H1 (cell line): Measurements from ENCODE around the gene PRRG3. TPM values are rescaled to one million over a fixed set of nuclear protein-coding genes. Genes with fewer than 3 reads are reported as not detected.

Source experiments
- CTCF ChIA-PET: fragments of 300-600 bp; sonication (Branson Sonifier 250); formaldehyde crosslinking; loops from one replicate; lab custom pipeline; 2021; ENCODE audit not compliant: partially characterized antibody; lab: Charles Lee
- POLR2A ChIA-PET: fragments of 300-600 bp; sonication (Branson Sonifier 250); formaldehyde crosslinking; loops from one replicate; lab custom pipeline; 2021; ENCODE audit warnings: inconsistent platforms; ENCODE audit not compliant: partially characterized antibody; lab: Charles Lee
- DNase-seq, 2 experiments: peaks; one replicate each; pipeline versions ENCODE4 v3.0.0 to v3.0.0-alpha.2; 2010 to 2022; ENCODE audit warnings: low spot score in 2 of 2, low read depth in 1 of 2, mixed read lengths in 1 of 2
- FAIRE-seq: peaks from 2 replicates; lab custom pipeline; 2011; peaks lifted over from hg19 to GRCh38; lab: Jason Lieb, UNC
- H2AFZ ChIP-seq: 2 replicates; pipeline ENCODE4 v1.8.1; 2012; ENCODE audit warnings: low read length, inconsistent platforms
- H2AK5ac ChIP-seq: 2 replicates; pipeline ENCODE4 v1.6.1; 2013; ENCODE audit warnings: low read depth, low read length
- H2BK120ac ChIP-seq: replicated peaks from 2 replicates; pipeline ENCODE3; 2013; ENCODE audit warnings: low read depth, low read length, inconsistent platforms
- H2BK12ac ChIP-seq: 2 replicates; pipeline ENCODE4 v1.6.1; 2013; ENCODE audit warnings: low read depth, low read length
- H2BK15ac ChIP-seq: 2 replicates; pipeline ENCODE4 v1.6.1; 2013; ENCODE audit warnings: low read length
- H2BK20ac ChIP-seq: 2 replicates; pipeline ENCODE4 v1.6.1; 2013; ENCODE audit warnings: low read length
- H2BK5ac ChIP-seq: 2 replicates; pipeline ENCODE4 v1.6.1; 2013; ENCODE audit warnings: low read depth, low read length
- H3K14ac ChIP-seq: 2 replicates; pipeline ENCODE4 v1.6.1; 2013; ENCODE audit warnings: inconsistent platforms; ENCODE audit not compliant: insufficient read length
- H3K18ac ChIP-seq: 2 replicates; pipeline ENCODE4 v1.6.1; 2013; ENCODE audit warnings: low read length; ENCODE audit errors: extremely low read depth
- H3K23ac ChIP-seq: 2 replicates; pipeline ENCODE4 v1.6.1; 2013; ENCODE audit warnings: inconsistent platforms; ENCODE audit not compliant: insufficient read length
- H3K23me2 ChIP-seq: 2 replicates; pipeline ENCODE4 v1.6.1; 2013; ENCODE audit warnings: low read depth, low read length
- H3K27ac ChIP-seq: 2 replicates; pipeline ENCODE4 v1.6.1; 2011; ENCODE audit warnings: low read depth, low read length, inconsistent platforms
- H3K27me3 ChIP-seq, 4 experiments: replicated peaks in 1 of 4; 1 replicate in 1 of 4; 2 replicates in 3 of 4; pipeline versions ENCODE4 v1.6.1 to v1.8.1; 2011 to 2013; ENCODE audit warnings: low read length in 3 of 4, mild to moderate bottlenecking in 3 of 4, inconsistent platforms in 2 of 4, mixed read lengths in 2 of 4, moderate library complexity in 1 of 4; ENCODE audit not compliant: control insufficient read depth in 3 of 4, insufficient read depth in 3 of 4; ENCODE audit errors: extremely low read depth in 1 of 4
- H3K36me3 ChIP-seq, 4 experiments: 2 replicates each; pipeline versions ENCODE4 v1.6.1 to v1.8.1; 2011 to 2013; ENCODE audit warnings: mild to moderate bottlenecking in 4 of 4, low read length in 3 of 4, moderate library complexity in 2 of 4, control low read depth in 1 of 4, inconsistent platforms in 1 of 4; ENCODE audit not compliant: insufficient read depth in 4 of 4, control insufficient read depth in 2 of 4
- H3K4ac ChIP-seq: replicated peaks from 2 replicates; pipeline ENCODE3; 2013; ENCODE audit warnings: low read length, low read depth, mixed read lengths, inconsistent platforms; ENCODE audit not compliant: insufficient read length
- H3K4me1 ChIP-seq, 4 experiments: replicated peaks in 1 of 4; 1 replicate in 1 of 4; 2 replicates in 3 of 4; pipeline versions ENCODE4 v1.6.1 to v1.8.1; 2011 to 2013; ENCODE audit warnings: low read length in 3 of 4, inconsistent platforms in 2 of 4, mixed read lengths in 1 of 4; ENCODE audit not compliant: insufficient read depth in 4 of 4, control insufficient read depth in 3 of 4
- H3K4me2 ChIP-seq, 2 experiments: 2 replicates each; pipeline versions ENCODE4 v1.6.1 to v1.8.1; 2011 to 2013; ENCODE audit warnings: low read depth in 2 of 2, low read length in 2 of 2, control low read depth in 1 of 2, inconsistent platforms in 1 of 2, mild to moderate bottlenecking in 1 of 2; ENCODE audit not compliant: insufficient read depth in 1 of 2
- H3K4me3 ChIP-seq, 4 experiments: fragments of 200-600, 300-600 bp in 1 of 4; sonication (generic), shearing (Covaris generic), sonication (Bioruptor Twin) in 1 of 4; 2 replicates each; pipeline versions ENCODE4 v1.5.1 to v1.8.1; 2011 to 2016; ENCODE audit warnings: low read length in 4 of 4, low read depth in 3 of 4, control low read depth in 2 of 4, inconsistent platforms in 2 of 4, mild to moderate bottlenecking in 2 of 4, mixed read lengths in 1 of 4, moderate library complexity in 1 of 4; ENCODE audit not compliant: insufficient read depth in 2 of 4; ENCODE audit errors: extremely low read depth in 1 of 4
- H3K56ac ChIP-seq: replicated peaks from 2 replicates; pipeline ENCODE3; 2013; ENCODE audit warnings: low read depth, mild to moderate bottlenecking, mixed read lengths, low read length, inconsistent platforms; ENCODE audit not compliant: insufficient read length
- H3K79me1 ChIP-seq: 2 replicates; pipeline ENCODE4 v1.6.1; 2013; ENCODE audit warnings: low read depth, low read length, control low read depth
- H3K79me2 ChIP-seq, 2 experiments: 2 replicates each; pipeline versions ENCODE4 v1.6.1 to v1.8.1; 2012 to 2013; ENCODE audit warnings: low read length in 2 of 2, mild to moderate bottlenecking in 2 of 2, inconsistent platforms in 1 of 2; ENCODE audit not compliant: insufficient read depth in 2 of 2, control insufficient read depth in 1 of 2
- H3K9ac ChIP-seq, 4 experiments: replicated peaks in 1 of 4; 1 replicate in 1 of 4; 2 replicates in 3 of 4; pipeline versions ENCODE4 v1.6.1 to v1.8.1; 2011 to 2013; ENCODE audit warnings: low read depth in 3 of 4, low read length in 3 of 4, control low read depth in 2 of 4, mild to moderate bottlenecking in 2 of 4, moderate library complexity in 2 of 4, inconsistent platforms in 1 of 4; ENCODE audit errors: extremely low read depth in 1 of 4
- H3K9me3 ChIP-seq, 2 experiments: 2 replicates each; pipeline versions ENCODE4 v1.6.1 to v1.8.1; 2012 to 2013; ENCODE audit warnings: mild to moderate bottlenecking in 2 of 2, moderate library complexity in 2 of 2, control low read depth in 1 of 2, inconsistent platforms in 1 of 2, low read depth in 1 of 2, low read length in 1 of 2, mixed read lengths in 1 of 2; ENCODE audit not compliant: insufficient read depth in 2 of 2
- H4K20me1 ChIP-seq, 2 experiments: replicated peaks in 1 of 2; 2 replicates each; pipeline versions ENCODE3 to v1.8.1; 2011 to 2013; ENCODE audit warnings: inconsistent platforms in 2 of 2, low read length in 2 of 2, mild to moderate bottlenecking in 1 of 2; ENCODE audit not compliant: insufficient read depth in 2 of 2, control insufficient read depth in 1 of 2
- H4K5ac ChIP-seq: 2 replicates; pipeline ENCODE4 v1.6.1; 2013; ENCODE audit warnings: low read length, low read depth, mixed read lengths, inconsistent platforms; ENCODE audit not compliant: insufficient read length
- H4K8ac ChIP-seq: 2 replicates; pipeline ENCODE4 v1.8.0; 2013; ENCODE audit warnings: mild to moderate bottlenecking, moderate library complexity, low read length, inconsistent platforms; ENCODE audit not compliant: insufficient read depth; ENCODE audit errors: extremely low read depth
- H4K91ac ChIP-seq: replicated peaks from 2 replicates; pipeline ENCODE3; 2013; ENCODE audit warnings: low read length, mixed read lengths, inconsistent platforms; ENCODE audit not compliant: insufficient read length
- RAD21 ChIP-seq, 2 experiments: IDR thresholded peaks in 1 of 2; conservative IDR thresholded peaks in 1 of 2; 2 replicates each; pipeline ENCODE4 v1.6.1; 2011; ENCODE audit warnings: low read depth in 2 of 2, low read length in 2 of 2, improper control_type of control experiment in 1 of 2, inconsistent platforms in 1 of 2, mild to moderate bottlenecking in 1 of 2, moderate library complexity in 1 of 2
- TBP ChIP-seq: IDR thresholded peaks from 2 replicates; pipeline ENCODE4 v1.6.1; 2011; ENCODE audit warnings: low read depth, low read length, improper control_type of control experiment
- ZNF274 ChIP-seq: IDR thresholded peaks from 2 replicates; pipeline ENCODE4 v1.7.0; 2012; ENCODE audit warnings: low read length, borderline replicate concordance; ENCODE audit errors: extremely low read depth
- WGBS, 2 experiments: shearing (Covaris generic) in 1 of 2; methylation state at CpG; one replicate each; pipeline versions ENCODE4 v1.1.6 to v1.1.7; 2013 to 2015; ENCODE audit warnings: low lambda C conversion rate in 2 of 2, mixed read lengths in 2 of 2, inconsistent platforms in 1 of 2, low coverage in 1 of 2, missing lambda C conversion rate in 1 of 2; ENCODE audit not compliant: insufficient replicate concordance in 2 of 2, insufficient coverage in 1 of 2, insufficient read length in 1 of 2; ENCODE audit errors: extremely low coverage in 1 of 2, missing lambda C conversion rate in 1 of 2; 5-methylcytosine and 5-hydroxymethylcytosine counted together
- polyA plus RNA-seq, 7 experiments: library from polyadenylated mRNA; depleted of rRNA in 3 of 7; stranded (reverse) in 5 of 7; unstranded in 2 of 7; fragments of >200 nt in 5 of 7; fragments of 200-250 nt in 2 of 7; gene quantifications; 1 replicate in 5 of 7; 2 replicates in 1 of 7; 4 replicates in 1 of 7; pipeline versions ENCODE4 v1.2.1 to v1.2.3, GENCODE V29; 2011 to 2013; ENCODE audit warnings: missing spikeins in 2 of 7, mixed read lengths in 2 of 7
- total RNA-seq: library from RNA; stranded (reverse); fragmentation: NEBNext Ultra II Directional; extraction: Animal tissue kit (Norgen Biotek cat#: 25700); gene quantifications from 2 replicates; pipeline ENCODE4 v1.2.1, GENCODE V29; 2021

Gene PRRG3
- total and polyA plus RNA-seq, 2 of the 8 experiments (the other 6 are each of a cell fraction or from before 2014, with no cell fraction given), result 4.2 to 5.4 TPM

- POLR2A ChIA-PET, result no interaction called here
Measured at GRCh38 chrX:151692825-151693224, 2.4 kb upstream of the PRRG3 start.

More at GRCh38 chrX:151692825-151693224, 2.4 kb upstream of the PRRG3 start:
- no peak overlapping the region for H2BK20ac ChIP-seq
- DNase-seq (no peak), FAIRE-seq (no peak)
- peaks cover 0 to 6% (median 0%) of the 10 kb centered on the region in 4 experiments; a peak in 1 of 7 replicates for H3K4me1 ChIP-seq
- no peaks in the 10 kb centered on the region for H3K9me3 ChIP-seq
- no peak overlapping the region for H2AFZ ChIP-seq
- H3K79me1 ChIP-seq, result no peaks in the 10 kb centered on the region
- H2BK15ac ChIP-seq, result no peak overlapping the region
- no peaks in the 10 kb centered on the region for H4K20me1 ChIP-seq
- H3K18ac ChIP-seq, result no peak overlapping the region
- H3K14ac ChIP-seq, result no peak overlapping the region
- CTCF ChIA-PET, result interaction anchor here (0.9 kb wide), 1 partner anchor 11 kb away, joined by 3 read pairs; no protein-coding TSS in a partner anchor
- no peak overlapping the region for H3K4me2 ChIP-seq
- no peak overlapping the region for H4K8ac ChIP-seq
- H3K79me2 ChIP-seq, result no peaks in the 10 kb centered on the region
- H4K91ac ChIP-seq, result no peak overlapping the region
- H3K9ac ChIP-seq, result no peak overlapping the region
- peaks cover 0 to 6% (median 1%) of the 10 kb centered on the region in 4 experiments; a peak in 2 of 7 replicates for H3K27me3 ChIP-seq
- H3K36me3 ChIP-seq, result no peaks in the 10 kb centered on the region
- H3K4me3 ChIP-seq, result no peak overlapping the region
- H3K4ac ChIP-seq, result no peak overlapping the region
- no peak overlapping the region for H2BK120ac ChIP-seq
- H3K23me2 ChIP-seq, result no peaks in the 10 kb centered on the region
- WGBS, 2 experiments, result 89% methylated on average over 6 of the region's 6 CpGs; no CpG with 5 or more reads in 1 of the 2 experiments
- H2AK5ac ChIP-seq, result no peak overlapping the region
- H3K27ac ChIP-seq, result no peak overlapping the region
- H3K23ac ChIP-seq, result no peak overlapping the region
- H4K5ac ChIP-seq, result no peak overlapping the region
- no peak for TF ChIP-seq TBP
- TF ChIP-seq RAD21 (IDR thresholded peaks at IDR 0.05 in 1 of 2, conservative IDR thresholded peaks at IDR 0.05 in 1 of 2; ENCODE audit: low read depth in 2 of 2, low read length in 2 of 2), result no peak
- TF ChIP-seq ZNF274, result no peak
- no peak overlapping the region for H2BK5ac ChIP-seq
- H3K56ac ChIP-seq, result no peak overlapping the region
- no peak overlapping the region for H2BK12ac ChIP-seq
